ENCODE data around the gene RPL4.

The RPL4 gene

GRCh38 chr15:66452420-66452819 is 52.2 kb downstream of the RPL4 start:
- TF ChIP-seq CTCF (IDR thresholded peaks at IDR 0.05) (no peak), ZFX (IDR thresholded peaks at IDR 0.05; ENCODE audit: borderline replicate concordance) (no peak)
- H3K27ac ChIP-seq, result no peak overlapping the region

All from 22Rv1 (cell line).